ENCODE measurements around the gene SIX6. TPM values are rescaled to one million over a fixed set of nuclear protein-coding genes. Genes with fewer than 3 reads are reported as not detected.

SIX6 gene
- total RNA-seq, 1 donor from 2014 or later = not detected

GRCh38 chr14:60514378-60514740 lies 5.4 kb downstream of the SIX6 start:
- no peak for DNase-seq

- peak; percentile 32 for DNase-seq
Observed at GRCh38 chr14:60514741-60515491, 6.0 kb downstream of the SIX6 start.

GRCh38 chr14:60515511-60516289 lies 6.8 kb downstream of the SIX6 start:
- DNase-seq = no peak

- DNase-seq = no peak
Observed at GRCh38 chr14:60532442-60532841, 23.5 kb downstream of the SIX6 start.

GRCh38 chr14:60537663-60538062 lies 28.7 kb downstream of the SIX6 start:
- DNase-seq = no peak

- no peak for DNase-seq
Observed at GRCh38 chr14:60544659-60545058, 35.7 kb downstream of the SIX6 start.

- no peak for DNase-seq
Observed at GRCh38 chr14:60553808-60554207, 44.9 kb downstream of the SIX6 start.

- DNase-seq = peak; percentile 76
Observed at GRCh38 chr14:60561845-60562746, 53.1 kb downstream of the SIX6 start.

Other genes starting within 250 kb of the SIX6 start
- not detected in 2 replicates for gene C14orf39, start 23.1 kb upstream of the SIX6 start, total RNA-seq
- gene SIX1, start 140.3 kb downstream of the SIX6 start, total RNA-seq = 0.17 TPM in 1 of 2 replicates, not detected in the other
- 0.51 and 1.0 TPM in 2 replicates for gene SIX4, start 215.2 kb downstream of the SIX6 start, total RNA-seq
- 52.6 and 59.6 TPM in 2 replicates for gene MNAT1, start 225.6 kb downstream of the SIX6 start, total RNA-seq

All from dermis blood vessel endothelial cell (primary cell).